ENCODE data around the gene PRKCB.

The PRKCB gene

DNA sequence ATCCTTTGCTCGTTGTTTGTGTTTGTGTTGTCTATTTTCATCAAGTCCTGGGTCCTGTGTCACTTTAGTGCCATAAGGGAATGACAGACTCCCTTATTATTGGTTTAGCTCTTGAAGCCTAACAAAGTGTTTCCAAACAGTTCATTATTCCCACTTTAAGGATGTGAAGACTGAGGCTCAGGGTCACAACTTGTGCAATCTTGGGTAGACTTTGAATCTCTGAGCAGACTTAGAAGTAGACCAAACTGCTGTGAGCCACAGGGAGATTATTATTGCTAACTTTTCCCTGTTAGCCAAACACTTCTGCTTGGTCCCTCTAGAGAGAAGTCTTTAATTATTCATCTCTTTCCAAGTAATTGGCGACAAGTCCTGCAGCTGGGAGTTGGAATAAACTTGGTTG is 31.8 kb downstream of the PRKCB start:
- DNase-seq = no peak

DNA sequence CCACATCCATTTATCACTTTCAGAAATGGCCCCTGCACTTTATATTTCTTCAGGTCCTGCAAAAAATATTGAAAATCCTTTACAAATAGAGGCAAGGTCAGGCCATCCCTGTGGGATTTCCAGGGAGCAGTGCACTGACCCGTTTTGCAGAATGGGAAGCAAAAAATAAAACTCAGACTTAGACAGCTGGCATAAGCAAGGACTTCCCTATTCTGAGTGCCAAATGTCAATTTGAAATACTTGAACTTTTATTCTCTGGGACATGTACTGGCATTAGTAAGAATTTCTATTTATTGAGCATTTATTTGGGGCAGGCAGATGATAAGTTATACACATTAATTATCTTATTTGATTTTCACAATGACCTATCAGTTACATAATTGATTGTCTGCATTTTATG is 32.4 kb downstream of the PRKCB start:
- no peak for DNase-seq

DNA sequence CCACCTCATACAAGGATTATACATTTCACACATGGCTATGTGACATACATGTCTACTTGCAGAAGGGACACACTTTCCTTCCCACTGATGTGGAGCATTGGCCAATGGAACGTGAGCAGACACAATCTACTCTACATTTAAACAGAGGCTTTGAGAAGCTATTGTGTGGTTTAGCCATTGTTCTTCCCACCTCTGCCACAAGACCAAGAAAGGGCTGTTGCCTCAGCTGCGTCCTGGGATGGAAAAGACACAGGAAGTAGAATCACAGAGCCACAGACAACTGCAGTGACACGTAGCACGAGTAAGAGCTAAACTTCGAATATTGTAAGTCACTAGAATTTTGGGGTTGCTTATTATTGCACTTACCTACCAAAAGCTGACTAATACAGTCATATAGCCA is 33.3 kb downstream of the PRKCB start:
- no peak for DNase-seq

DNA sequence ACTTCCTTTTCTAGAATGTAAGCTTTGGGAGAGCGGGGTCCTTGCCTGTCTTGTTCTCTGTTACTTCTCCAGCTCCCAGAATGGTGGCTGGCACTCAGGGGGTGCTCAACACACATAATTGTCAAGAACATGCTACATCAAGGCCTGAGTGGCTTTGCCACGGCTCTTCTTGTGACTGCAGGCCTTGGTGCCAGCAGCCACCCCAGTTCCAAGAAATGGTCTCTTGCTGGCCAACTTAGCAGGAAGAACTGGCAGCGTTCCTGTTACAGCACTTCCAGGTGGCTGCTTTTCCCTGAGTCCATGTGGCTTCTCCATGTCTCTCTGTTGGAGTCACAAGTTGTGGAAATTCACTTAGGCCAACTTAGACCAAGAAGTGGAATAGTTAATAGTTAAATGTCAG is 36.1 kb downstream of the PRKCB start:
- DNase-seq = no peak

DNA sequence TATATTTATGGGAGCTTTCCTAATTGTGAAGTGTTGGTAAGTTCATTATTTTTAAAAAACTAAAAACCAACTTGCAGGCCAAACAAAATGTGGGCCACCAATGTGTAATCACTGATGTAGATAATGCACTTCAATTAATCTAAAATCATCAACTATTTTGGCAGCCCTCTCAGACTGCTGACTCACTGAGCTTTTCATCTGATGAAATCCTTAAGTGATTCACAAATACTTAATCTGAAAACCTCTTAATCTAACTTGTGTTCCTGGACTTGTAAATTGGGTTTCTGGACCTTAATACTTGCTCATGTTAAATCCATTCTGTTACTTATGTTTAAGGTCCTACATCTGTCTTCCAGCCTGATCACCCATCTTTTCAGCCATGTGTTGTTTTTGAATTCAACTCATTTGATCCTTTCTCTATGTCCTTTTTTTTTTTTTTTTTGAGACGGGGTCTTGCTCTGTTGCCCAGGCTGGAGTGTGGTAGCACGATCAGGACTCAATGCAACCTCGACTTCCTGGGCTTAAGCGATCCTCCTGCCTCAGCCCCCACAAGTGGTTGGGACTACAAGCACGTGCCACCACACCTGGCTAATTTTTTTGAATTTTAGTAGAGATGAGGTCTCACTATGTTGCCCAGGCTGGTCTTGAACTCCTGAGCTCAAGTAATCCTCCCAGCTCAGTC is 39.0 kb downstream of the PRKCB start:
- no peak for DNase-seq

DNA sequence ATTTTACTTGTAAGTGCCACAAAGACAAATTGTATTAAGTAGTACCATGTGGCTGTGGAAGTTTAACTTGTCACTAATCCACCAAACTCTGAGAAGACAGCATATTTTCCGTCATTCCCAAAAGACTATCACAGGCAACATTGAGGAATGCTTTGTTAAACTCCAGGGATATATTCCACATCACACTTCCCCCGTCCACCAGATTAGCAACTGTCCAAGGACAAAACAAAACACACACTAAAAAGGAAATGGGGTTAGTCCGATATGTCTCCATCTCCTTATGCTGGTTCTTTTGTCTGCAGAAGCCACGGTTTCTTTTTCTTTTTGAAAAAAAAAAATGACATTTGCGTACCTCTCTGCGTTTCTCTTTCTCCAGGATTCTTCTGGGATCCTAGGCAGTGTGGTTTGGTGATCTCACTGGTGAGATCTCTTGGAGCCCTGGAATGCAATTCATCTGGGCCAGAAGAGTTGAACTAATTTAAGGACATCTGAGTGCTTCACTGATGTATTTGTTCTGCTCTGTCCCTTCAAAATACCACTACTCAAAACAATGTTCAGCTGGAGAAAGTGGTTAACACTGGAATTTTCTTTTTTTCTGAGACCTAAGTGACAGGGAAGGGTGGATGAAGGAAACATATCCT is 40.6 kb downstream of the PRKCB start:
- no peak for DNase-seq

DNA sequence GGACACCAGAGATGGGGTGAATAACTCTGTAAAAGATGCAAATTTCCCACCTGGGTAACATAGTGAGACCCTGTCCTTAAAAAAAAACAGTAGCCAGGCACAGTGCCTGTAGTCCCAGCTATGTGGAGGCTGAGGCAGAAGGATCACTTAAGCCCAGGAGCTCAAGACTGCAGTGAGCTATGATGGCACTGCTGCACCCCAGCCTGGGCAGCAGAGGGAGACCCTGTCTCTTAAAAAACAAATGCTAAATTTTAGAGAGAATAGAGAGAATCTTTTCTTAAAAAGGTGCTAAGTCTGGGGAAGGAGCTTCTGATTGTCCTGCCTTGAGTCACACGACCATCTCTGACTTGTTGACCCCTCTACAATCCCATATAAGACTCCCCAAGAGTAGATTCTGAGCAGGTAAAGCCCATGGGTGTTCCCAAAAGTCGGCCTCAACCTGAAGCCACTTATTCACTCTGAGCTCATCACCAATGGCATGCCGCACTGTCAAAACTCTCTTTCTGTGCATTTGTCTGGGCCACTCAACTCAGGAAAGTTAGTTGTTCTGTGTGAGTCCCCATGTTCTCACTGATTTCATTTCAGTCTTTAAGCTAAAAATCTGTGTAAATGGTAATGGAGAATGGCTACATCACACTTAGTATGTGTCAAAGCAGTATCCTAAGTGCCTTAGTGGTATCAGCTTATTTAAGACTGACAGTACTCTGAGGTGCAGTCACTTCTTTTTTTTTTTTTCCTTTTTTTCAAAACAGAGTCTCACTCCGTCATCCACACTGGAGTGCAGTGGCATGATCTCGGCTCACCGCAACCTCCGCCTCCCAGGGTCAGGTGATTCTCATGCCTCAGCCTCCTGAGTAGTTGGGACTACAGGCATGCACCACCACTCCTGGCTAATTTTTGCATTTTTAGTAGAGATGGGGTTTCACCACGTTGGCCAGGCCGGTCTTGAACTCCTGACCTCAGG is 41.6 kb downstream of the PRKCB start:
- DNase-seq = no peak

DNA sequence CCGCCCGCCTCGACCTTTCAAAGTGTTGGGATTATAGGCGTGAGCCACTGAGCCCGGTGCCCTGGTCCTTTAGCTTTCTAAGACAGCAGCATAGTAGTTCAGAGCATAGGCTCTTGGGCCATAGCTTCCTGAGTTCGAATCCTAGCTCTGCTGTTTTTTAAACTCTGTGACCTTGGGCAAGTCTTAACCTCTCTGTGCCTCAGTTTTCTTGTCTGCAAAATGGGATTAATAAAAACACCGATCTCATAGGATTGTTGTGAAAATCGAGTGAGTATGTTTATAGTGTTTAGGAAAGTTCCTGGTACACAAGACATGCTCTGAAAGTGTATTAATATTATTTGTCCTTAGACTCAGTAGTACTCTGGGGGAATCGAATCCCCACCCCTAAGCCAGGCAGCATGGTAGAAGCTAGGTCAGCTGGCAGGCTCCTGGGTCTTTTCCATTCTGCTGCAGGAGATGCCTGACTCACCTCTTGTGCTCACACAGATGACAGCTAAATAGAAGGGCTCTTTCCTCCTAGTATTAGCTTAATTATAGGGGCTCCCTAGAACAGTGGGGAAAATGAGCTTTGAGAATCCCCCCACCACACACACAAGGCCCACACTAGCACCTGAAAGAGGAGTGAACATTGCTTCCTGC is 44.1 kb downstream of the PRKCB start:
- no peak for DNase-seq

DNA sequence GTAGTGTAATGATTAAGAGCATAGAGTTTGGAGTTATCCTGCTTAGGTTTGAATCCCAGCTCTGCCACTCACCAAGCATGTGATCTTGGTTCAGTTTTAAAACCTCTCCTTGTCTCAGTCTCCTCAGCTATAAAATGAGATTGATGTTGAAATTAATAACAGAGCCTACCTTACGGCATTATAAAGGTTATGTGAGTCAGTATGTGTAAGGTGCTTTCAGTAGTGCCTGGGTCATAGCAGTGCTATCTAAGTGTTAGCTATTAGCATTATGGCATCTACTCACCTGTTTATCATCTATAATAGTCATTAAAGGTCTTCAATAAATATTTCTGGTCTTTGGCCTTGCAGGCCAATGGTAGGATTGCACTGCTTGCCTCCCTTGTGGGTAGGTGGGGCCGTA is 53.4 kb downstream of the PRKCB start:
- DNase-seq = no peak

DNA sequence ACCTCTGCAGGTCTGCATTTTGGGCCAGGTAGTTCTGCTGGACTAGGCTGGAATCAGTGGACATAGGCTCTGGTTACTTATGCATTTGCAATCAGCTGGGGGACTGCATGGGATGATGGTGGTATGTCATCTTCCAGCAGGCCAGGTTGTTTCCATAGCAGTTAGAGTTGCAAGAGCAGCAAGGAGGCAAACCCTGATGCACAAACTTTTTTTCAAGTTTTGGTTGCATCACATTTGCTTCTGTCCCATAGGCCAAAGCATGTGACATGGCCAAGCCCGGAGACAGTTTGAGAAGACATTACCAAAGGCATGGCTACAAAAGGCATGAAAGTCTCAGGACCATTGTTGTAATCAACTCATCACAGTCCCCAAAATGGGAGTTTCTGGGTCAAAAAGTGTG is 58.2 kb downstream of the PRKCB start:
- DNase-seq = no peak

DNA sequence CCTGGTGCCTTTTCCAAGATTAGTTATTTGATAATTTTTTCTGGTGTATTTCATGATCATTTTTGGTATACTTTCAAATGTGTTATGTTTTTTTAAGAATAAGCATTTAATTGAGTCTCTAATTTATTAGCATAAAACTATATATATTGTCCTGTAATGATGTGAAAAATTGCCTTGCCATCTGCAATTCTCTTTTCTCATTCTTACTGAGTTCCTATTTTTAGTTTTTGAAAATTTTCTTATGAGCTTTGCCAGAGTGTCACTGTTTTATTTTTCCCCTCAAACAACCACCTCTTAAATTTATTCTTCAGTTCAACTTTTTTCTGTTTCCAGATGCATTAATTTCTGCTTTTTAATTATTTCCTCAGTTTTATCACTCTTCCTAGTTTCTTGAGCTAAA is 59.3 kb downstream of the PRKCB start:
- no peak for DNase-seq

DNA sequence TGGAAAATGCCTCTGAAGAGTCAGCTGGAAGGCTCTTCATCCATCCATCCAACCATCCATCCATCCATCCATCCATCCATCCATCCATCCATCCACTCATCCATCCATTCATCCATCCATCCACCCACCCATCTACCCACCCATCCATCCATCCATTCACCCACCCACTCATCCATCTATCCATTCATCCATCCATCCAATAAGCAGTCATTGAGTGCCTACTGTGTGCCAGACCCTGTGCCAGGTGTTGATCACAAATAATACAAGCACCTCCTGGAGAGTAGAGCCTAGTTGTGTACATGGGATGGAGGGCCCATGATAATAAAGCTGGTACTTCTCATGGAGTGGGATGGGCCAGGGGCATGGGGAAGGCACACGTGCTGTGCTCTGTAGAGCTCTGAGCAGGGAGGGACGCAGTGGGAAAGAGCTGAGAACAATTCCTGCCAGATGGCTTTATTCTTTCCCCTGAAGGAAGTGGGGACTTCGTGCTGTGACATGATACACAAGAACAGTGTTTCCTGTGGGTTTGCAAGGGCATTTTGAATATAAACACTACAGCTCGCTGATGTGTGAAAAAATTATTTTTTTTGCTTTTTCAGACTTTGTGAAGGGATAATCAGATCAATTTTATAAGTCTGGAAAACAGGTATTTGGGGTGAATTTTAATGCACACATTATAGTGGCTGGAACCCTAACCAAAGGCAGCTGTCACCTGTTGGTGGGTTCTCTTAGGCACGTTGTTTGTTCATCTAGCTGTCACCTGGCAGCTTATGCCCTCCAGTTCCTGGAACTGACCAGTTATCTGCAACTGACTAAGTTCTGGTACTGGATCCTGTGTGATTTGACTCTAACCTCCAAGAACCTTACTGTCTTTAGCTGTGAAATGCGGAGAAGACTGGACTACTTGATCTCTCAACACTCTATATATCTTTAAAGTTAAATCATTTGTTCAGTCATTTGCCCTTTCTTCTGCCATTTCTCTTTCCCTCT is 61.3 kb downstream of the PRKCB start:
- no peak for DNase-seq

DNA sequence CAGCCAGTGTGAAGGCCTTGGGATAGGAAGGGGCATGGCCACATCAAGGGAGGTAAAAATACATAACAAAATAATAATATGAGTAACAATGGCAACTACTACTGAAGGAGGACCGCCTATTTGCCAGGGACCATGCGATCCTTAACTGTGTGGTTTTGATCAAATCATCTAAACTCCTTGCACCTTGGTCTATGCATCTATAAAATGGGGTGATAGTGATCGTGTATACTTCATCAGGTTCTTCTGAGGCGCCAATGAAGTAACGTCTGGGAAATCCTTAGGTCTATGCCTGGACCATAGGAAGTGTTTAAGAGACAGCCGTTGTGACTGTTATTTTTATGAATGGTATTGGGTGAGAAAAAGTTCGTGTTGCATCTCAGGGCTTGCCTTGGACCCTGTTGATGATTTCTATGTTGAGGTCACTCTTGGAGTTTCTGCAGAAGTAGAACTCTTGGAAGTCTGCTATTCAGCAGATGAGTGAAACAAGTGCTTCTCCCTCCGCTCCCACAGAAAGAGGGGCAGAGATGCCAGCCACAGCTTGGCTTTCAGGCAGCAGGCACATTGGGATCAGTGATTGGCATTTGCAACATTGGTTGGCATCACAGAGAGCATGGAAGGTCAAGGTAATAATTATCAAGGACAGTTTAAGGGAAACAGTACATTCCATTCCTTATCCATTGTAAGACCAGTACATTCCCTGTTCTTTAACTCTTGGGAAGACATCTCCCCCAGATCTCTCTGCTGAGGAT is 63.1 kb downstream of the PRKCB start:
- no peak for DNase-seq

DNA sequence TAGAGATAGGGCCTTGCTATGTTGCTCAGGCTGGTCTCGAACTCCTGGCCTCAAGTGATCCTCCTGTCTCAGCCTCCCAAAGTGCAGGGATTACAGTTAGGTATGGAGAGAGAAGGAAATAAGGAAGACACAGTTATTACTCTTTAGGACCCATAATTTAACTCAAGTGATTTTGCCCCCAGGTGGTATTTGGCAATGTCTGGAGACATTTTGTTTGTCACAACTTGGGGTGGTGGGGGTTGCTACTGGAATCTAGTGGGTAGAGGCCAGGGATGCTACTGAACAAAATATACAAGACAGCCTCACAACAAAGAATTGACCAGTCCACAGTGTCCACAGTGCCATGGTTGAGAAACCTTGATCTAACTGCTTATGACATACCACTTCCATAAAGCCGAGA is 64.1 kb downstream of the PRKCB start:
- no peak for DNase-seq

DNA sequence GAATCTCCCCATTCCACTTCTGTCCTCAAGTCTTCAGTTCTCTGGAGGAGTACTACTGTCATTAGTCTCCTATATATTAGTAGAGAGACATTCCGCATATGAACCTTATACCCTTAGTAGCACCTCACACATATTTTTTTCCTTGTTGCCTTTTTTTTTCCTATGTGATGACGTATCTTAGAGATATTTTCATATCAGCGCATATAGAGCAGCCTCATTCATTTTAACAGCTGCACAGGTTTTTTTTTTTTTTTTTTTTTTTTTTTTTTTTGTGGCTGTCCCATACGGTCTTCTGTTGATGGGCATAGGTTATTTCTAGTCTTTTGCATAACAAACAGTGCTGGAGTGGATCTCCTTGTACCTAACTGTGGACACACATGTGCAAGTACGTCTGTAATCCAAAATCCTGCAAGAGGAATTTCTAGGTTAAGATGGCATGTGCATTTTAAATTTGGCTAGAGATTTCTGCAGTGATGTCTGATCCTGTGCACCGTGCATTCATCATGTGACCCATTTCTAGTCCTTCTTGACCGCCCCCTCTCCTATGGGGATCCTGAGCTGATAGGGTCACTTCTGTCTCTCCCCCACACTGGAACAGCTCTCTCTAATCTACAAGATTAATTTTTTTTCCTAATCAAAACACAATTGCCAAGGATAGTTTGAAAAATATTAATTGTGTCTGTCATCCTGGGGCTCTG is 64.8 kb downstream of the PRKCB start:
- DNase-seq = no peak

DNA sequence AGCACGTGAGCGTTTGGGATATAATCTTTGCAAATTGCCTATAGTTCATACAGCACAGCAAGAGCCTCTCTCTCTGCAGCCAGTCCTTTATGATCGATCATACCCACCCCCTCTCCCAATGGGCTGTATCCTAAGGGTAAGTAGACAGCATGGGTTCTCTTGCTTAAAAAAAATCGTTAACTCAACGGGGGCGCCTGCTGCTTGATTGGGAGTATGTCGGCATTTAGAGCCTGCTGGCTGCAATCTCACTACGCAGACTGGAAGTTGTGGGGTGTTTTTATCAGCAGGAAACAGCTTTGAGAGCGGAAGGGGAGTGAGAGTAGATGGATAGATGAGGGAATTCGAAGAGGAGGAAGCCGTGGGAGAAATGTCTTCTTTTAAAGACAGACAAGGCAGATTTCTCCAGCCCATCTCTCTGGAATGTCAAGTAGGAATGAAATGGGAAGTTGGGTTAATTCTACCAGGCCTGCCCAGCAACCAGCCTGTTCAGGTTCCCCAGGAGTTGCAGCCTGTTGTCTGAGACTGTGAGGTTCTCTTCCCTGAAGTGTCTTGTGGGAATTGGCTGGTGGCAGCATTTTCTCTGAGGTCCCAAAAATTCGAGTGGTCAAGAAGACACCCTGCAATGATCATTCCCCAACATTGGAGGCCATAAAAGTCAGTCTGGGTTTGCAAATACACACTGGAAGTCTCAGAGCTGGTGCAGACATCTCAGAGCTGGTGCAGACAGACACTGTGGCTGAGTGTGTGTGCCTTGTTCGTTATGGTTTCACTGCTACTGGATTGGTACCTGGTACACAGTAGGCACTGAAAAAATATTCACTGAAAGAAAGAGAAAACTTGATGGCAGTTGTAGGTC is 65.6 kb downstream of the PRKCB start:
- DNase-seq = no peak

DNA sequence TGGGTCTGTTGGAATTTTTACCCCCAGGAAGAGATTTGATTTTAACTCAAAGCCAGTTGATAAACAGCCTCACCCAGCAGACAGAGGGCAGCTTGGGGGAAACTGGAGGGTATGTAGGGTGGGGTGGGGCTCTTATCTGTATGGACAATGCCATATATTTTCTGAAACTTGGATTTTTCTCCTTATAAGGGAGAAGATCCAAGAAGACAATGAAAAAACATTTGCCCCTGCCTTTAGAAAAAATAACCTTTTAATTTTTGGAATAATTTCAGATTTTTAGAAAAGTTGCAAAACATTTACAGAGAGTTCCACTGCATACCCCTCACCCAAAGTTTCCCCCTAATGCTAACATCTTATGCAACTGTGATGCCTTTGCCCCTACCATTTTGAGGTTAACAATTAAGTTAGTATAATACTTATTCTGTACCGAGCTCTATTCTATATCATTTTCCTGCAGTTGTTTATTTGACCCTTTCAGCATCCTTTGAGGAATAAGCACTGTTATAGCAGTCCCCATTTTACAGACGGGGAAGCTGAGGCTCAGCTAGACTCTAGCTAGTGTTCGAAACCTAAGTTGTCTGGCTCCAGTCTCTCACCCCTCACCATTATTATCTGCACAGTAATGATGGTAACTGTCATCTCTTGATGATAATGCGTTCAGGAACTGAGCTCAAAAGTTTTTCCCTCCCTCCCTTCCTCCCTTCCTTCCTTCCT is 66.4 kb downstream of the PRKCB start:
- no peak for DNase-seq

DNA sequence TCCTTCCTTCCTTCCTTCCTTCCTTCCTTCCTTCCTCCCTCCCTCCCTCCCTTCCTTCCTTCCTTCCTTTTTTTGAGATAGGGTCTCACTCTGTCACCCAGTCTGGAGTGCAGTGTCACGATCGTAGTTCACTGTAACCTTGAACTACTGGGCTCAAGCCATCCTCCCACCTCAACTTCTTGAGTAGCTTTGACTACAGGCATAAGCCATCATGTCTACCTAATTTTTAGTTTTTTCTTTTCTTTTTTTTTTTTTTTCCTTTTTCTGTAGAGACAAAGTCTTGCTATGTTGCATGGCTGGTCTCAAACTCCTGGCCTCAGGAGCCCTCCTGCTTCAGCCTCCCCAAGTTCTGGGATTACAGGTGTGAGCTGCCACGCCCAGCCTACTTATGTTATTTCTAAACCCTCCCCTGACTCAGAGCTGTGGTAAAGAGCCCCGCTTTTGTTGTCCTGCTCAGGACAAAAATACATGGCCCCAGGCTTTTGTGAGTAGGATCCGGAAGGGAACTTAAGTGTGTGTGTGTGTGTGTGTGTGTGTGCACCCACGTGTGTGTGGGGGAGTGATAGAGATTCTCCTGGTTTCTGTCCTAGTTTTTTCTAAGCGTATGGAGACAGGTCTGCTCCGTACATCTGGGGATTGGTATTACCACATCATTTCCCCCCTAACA is 67.1 kb downstream of the PRKCB start:
- no peak for DNase-seq
